ENCODE data around the gene IL1B.
"Not testable (repeated sequence)": the region's sequence is repeated elsewhere in the genome, so short reads cannot be mapped to it uniquely, and the experiment has no call there.

Gene IL1B

GRCh38 chr2:112859406-112860183 lies 23.0 kb upstream of the IL1B start:
- DNase-seq (ENCODE audit: extremely low read depth in 1 of 2, low read depth in 1 of 2): not testable (repeated sequence)

- no peak for DNase-seq (ENCODE audit: extremely low read depth in 1 of 2, low read depth in 1 of 2)
These were observed 14.0 kb upstream of the IL1B start for GRCh38 chr2:112850588-112850987.

GRCh38 chr2:112849956-112850355 lies 13.4 kb upstream of the IL1B start:
- no peak for DNase-seq (ENCODE audit: extremely low read depth in 1 of 2, low read depth in 1 of 2)

GRCh38 chr2:112848833-112849232 lies 12.3 kb upstream of the IL1B start:
- DNase-seq (ENCODE audit: extremely low read depth in 1 of 2, low read depth in 1 of 2): no peak

DNA sequence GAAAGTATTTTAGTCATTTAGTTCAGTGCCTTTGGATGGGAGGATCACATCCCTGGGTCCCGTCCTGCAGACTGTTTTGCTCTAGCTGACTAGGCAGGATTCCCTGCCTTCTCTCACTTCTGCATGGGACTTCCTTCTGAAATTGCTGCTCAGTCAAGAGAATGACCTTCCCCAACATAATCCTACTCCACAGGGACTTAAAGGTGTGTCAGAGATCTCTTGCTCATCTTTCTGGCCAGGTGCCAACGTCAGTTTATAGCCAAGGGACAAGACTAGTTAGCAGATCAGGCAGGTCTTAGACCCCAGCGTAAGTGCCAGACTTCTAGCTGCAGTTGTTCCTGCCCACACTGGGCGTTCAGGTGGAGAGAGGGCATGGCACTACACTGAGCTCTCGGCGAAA lies 9.5 kb upstream of the IL1B start:
- no peak for DNase-seq (ENCODE audit: extremely low read depth in 1 of 2, low read depth in 1 of 2)

DNA sequence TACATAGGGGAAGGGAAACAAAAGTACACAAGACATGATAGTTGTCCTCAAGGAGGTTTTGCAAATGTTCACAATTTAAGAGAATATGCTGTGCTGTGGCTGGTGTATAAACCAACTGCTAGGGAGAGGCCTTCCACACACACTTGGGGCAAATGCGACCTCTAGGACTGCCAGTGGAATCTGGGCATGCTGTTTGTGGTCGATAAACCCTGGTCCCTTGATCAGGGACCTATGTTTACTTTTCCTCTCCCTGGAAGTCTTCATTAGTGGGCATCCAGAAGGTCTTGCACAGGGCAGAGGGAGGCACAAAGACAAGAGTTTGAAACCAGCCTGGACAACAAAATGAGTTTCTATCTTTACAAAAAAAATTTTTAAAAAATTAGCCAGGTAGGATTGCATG lies 7.3 kb upstream of the IL1B start:
- no peak for DNase-seq (ENCODE audit: extremely low read depth in 1 of 2, low read depth in 1 of 2)

- DNase-seq (ENCODE audit: extremely low read depth in 1 of 2, low read depth in 1 of 2): no peak
These were observed 6.7 kb upstream of the IL1B start for GRCh38 chr2:112843288-112843687.

DNA sequence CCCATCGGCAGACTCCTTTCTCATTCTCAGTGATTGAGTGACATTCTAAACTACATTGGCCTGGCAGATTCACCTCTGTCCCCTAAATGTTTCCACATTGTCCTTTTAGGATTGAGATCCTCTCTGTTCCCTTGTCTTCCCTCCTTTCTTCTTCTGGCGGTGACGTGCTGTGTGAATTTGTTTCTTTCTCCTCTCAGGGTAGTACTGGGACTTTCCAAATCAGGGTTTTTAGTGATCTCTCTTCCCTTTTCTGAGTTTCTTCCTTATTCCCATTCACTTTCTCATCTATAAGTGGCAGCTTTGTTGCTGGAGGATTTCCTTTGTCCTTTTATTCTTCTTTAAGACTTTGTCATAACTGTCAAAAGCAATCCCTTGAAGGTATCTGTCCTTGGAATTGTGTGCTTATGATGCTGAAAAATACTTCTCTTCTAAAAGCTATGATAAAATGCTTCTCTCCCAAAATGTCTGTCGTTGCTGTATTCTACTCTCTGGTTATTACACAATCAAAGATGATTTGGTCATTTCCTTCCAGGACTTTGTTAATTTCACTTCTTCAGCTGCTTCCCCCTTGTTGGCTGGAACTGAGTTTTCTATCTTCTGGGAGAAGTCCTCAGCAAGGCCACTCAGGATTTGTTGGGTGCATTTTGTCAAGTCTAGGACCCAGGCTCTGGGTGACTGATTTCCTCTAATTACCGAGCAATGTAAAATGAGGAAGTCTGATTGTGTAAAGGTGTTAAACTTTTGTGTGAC lies 4.9 kb upstream of the IL1B start:
- no peak for DNase-seq (ENCODE audit: extremely low read depth in 1 of 2, low read depth in 1 of 2)

GRCh38 chr2:112840068-112840445 lies 3.5 kb upstream of the IL1B start:
- DNase-seq (ENCODE audit: extremely low read depth in 1 of 2, low read depth in 1 of 2): no peak

DNA sequence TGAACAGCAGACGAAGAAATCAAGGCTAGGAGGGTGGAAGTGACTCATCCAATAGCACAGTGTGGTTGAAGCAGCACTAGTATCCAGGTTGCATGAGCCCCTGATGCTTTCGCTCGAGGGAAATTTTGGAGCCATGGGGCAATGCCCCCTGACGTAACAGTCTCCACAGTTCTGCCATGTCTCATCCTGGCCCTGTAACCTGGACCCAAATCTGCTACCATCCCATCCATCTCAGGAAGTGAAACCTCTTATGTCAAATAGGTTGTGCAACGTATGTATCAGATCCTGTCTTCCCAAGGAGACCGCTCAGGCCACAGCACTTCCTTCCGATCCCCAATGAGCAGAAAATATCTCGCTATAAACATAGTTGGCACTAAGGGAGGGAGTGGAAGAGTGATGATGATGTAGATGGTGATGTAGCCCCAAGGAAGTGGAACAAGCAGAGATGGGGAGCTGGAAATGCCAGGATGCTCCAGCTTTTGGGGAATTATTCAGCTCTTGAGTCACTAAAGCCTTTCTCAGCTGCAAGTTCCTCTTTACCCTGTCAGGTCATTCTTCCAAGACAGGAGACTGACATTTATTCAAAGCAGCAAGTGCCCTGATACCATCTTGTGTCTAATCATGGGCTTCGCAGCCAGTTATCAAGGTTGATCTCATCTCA lies 3.0 kb upstream of the IL1B start:
- no peak for DNase-seq (ENCODE audit: extremely low read depth in 1 of 2, low read depth in 1 of 2)

DNA sequence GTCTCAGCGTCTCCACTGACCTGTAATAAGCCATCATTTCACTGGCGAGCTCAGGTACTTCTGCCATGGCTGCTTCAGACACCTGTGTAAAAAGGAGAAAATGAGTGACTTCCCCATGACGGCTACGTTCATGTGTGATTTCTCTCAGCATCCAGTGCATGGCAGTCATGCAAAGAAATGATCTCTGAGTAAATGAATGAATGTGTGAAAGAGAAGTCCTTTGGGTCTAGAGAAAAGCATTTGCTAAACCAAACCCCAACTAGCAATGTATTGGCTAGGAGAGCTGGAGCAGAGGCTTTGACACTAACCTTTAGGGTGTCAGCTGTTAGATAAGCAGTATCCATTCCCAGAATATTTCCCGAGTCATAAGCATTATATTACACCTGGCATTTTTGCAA lies 417 bp downstream of the IL1B start:
- DNase-seq (ENCODE audit: extremely low read depth in 1 of 2, low read depth in 1 of 2): no peak

GRCh38 chr2:112835536-112836162 lies 930 bp downstream of the IL1B start:
- no peak for DNase-seq (ENCODE audit: extremely low read depth in 1 of 2, low read depth in 1 of 2)

DNA sequence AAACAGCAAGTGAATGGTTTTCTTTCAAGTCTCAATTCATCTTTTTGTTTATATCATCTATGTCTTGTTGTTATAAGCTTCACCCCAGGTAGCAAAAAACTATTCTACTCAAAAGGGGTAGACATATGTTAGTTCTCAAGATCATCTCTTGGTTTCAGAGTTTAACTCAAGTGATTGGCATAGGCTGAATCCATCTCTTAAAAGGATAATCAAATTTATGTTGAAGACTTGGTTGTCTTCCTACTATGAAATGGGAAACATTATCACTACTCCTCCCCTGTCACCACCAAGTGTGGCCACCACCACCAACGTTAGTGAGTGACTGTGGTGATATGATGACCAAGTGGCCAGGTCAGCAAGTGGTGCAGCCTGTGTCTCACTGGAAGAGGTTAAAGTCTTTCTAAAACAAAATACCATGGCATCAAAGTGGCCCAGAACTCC lies 1.5 kb downstream of the IL1B start:
- DNase-seq (ENCODE audit: extremely low read depth in 1 of 2, low read depth in 1 of 2): no peak

GRCh38 chr2:112834396-112835037 lies 2.1 kb downstream of the IL1B start:
- DNase-seq (ENCODE audit: extremely low read depth in 1 of 2, low read depth in 1 of 2): no peak

- no peak for DNase-seq (ENCODE audit: extremely low read depth in 1 of 2, low read depth in 1 of 2)
These were observed 2.6 kb downstream of the IL1B start for GRCh38 chr2:112833976-112834375.

DNA sequence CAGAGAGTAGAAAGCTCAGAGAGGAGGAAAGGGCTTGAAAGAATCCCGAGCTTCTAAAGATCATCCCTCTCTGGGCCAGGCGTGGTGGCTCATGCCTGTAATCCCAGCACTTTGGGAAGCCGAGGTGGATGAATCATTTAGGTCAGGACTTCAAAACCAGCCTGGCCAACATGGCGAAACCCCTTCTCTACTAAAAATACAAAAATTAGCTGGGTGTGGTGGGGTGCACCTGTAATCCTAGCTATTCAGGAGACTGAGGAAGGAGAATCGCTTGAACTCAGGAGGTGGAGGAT lies 3.0 kb downstream of the IL1B start:
- DNase-seq (ENCODE audit: extremely low read depth in 1 of 2, low read depth in 1 of 2): not testable (repeated sequence)

GRCh38 chr2:112832841-112833638 lies 3.5 kb downstream of the IL1B start:
- no peak for DNase-seq (ENCODE audit: extremely low read depth in 1 of 2, low read depth in 1 of 2)

- no peak for DNase-seq (ENCODE audit: extremely low read depth in 1 of 2, low read depth in 1 of 2)
These were observed 4.4 kb downstream of the IL1B start for GRCh38 chr2:112831946-112832840.

GRCh38 chr2:112831513-112831845 lies 5.1 kb downstream of the IL1B start:
- DNase-seq (ENCODE audit: extremely low read depth in 1 of 2, low read depth in 1 of 2): no peak
